H1 (cell line): Measurements from ENCODE around the gene CPNE8.

ENCODE experiments used
- CHD2 ChIP-seq: IDR thresholded peaks from 2 replicates; pipeline ENCODE4 v1.6.1; 2012; ENCODE audit warnings: low read length, improper control_type of control experiment
- CREB1 ChIP-seq: IDR thresholded peaks from 2 replicates; pipeline ENCODE4 v1.6.1; 2012; ENCODE audit warnings: inconsistent platforms
- CTCF ChIP-seq, 3 experiments: IDR thresholded peaks; 1 replicate in 2 of 3; 2 replicates in 1 of 3; pipeline versions ENCODE4 v1.5.1 to v1.6.1; 2011; ENCODE audit warnings: low read length in 3 of 3, mild to moderate bottlenecking in 3 of 3, inconsistent platforms in 2 of 3, low read depth in 1 of 3, moderate library complexity in 1 of 3; ENCODE audit not compliant: insufficient read depth in 1 of 3; ENCODE audit errors: control extremely low read depth in 1 of 3
- EP300 ChIP-seq, 2 experiments: IDR thresholded peaks; 1 replicate in 1 of 2; 2 replicates in 1 of 2; pipeline ENCODE4 v1.6.1; 2011 to 2012; ENCODE audit warnings: low read depth in 2 of 2, low read length in 2 of 2, mild to moderate bottlenecking in 2 of 2, borderline replicate concordance in 1 of 2, inconsistent platforms in 1 of 2, moderate library complexity in 1 of 2
- POLR2AphosphoS5 ChIP-seq: IDR thresholded peaks from 2 replicates; pipeline ENCODE4 v1.6.1; 2011; ENCODE audit warnings: low read depth, low read length
- SAP30 ChIP-seq: fragments of 300-600 bp; sonication (generic); IDR thresholded peaks from 2 replicates; pipeline ENCODE4 v1.7.1; 2012; ENCODE audit warnings: low read length, moderate library complexity, mild to moderate bottlenecking, inconsistent platforms; ENCODE audit not compliant: insufficient read depth, insufficient replicate concordance
- SIN3A ChIP-seq, 2 experiments: IDR thresholded peaks in 1 of 2; conservative IDR thresholded peaks in 1 of 2; 2 replicates each; pipeline ENCODE4 v1.6.1; 2011 to 2012; ENCODE audit warnings: low read length in 2 of 2, improper control_type of control experiment in 1 of 2, low read depth in 1 of 2, mild to moderate bottlenecking in 1 of 2

- TF ChIP-seq SIN3A (conservative IDR thresholded peaks at IDR 0.05 in 1 of 2, IDR thresholded peaks at IDR 0.05 in 1 of 2; ENCODE audit: low read depth in 1 of 2, low read length in 2 of 2) = no peak
- no peak for TF ChIP-seq CHD2
- no peak for TF ChIP-seq CTCF (IDR thresholded peaks at IDR 0.05; ENCODE audit: control extremely low read depth in 1 of 3, insufficient read depth in 1 of 3, low read depth in 1 of 3, low read length in 3 of 3)
- no peak for TF ChIP-seq CREB1
- TF ChIP-seq EP300 (IDR thresholded peaks at IDR 0.05; ENCODE audit: borderline replicate concordance in 1 of 2, low read depth in 2 of 2, low read length in 2 of 2) = no peak
- TF ChIP-seq POLR2AphosphoS5 = no peak
- TF ChIP-seq SAP30 = no peak
These were observed 93.5 kb downstream of the CPNE8 start for GRCh38 chr12:38811814-38812356.
